ENCODE data around the gene CFTR. TPM values are rescaled to one million over a fixed set of nuclear protein-coding genes. Genes with fewer than 3 reads are reported as not detected.
A peak's percentile ranks its signal among the peaks of the same experiment; 100 is the strongest.

CFTR gene
- total RNA-seq, 1 experiment from 2014 or later: not detected

- CTCF ChIA-PET: no interaction called here
- Histone ChIP-seq H3K79me2 (ENCODE audit: low read depth) (no peaks in the 10 kb centered on the region), H3K9me2 (ENCODE audit: insufficient read depth) (no peaks in the 10 kb centered on the region), H3K4me2 (no peak overlapping the region), H3F3A (ENCODE audit: insufficient read depth, low read depth) (no peaks in the 10 kb centered on the region), H3K4me1 (replicated peaks; ENCODE audit: insufficient read depth) (no peaks in the 10 kb centered on the region), H3K9me3 (ENCODE audit: insufficient read depth, low read depth) (no peaks in the 10 kb centered on the region), H2AFZ (no peak overlapping the region), H3K36me3 (ENCODE audit: low read depth) (no peaks in the 10 kb centered on the region), H4K20me1 (ENCODE audit: insufficient read depth) (no peaks in the 10 kb centered on the region), H3K27me3 (ENCODE audit: insufficient read depth, low read depth) (no peaks in the 10 kb centered on the region), H3K4me3 (no peak overlapping the region), H3K27ac (no peak overlapping the region)
- intact Hi-C loops (cut with micrococcal nuclease; ENCODE audit: unreplicated experiment): no loop called here
- DNase-seq: no peak
- TF ChIP-seq CTCF (conservative IDR thresholded peaks at IDR 0.05): no peak
- no peak for TF ChIP-seq EZH2 (IDR thresholded peaks at IDR 0.05; ENCODE audit: low read depth)
- BruUV-seq (replicated peaks): no TSS peak
- POLR2A ChIA-PET (ENCODE audit: unreplicated experiment): no interaction called here
Observed at GRCh38 chr7:117698018-117698417, 218.2 kb downstream of the CFTR start.

- no peak overlapping the region for H3K27ac ChIP-seq
- BruUV-seq (replicated peaks): no TSS peak
- ChIA-PET CTCF (no interaction called here), POLR2A (ENCODE audit: unreplicated experiment) (no interaction called here)
- no peak overlapping the region for H3K4me2 ChIP-seq
- H2AFZ ChIP-seq: no peak overlapping the region
- intact Hi-C loops (cut with micrococcal nuclease; ENCODE audit: unreplicated experiment): no loop called here
- H3F3A ChIP-seq (ENCODE audit: insufficient read depth, low read depth): no peaks in the 10 kb centered on the region
- no peak overlapping the region for H3K4me3 ChIP-seq
- H3K36me3 ChIP-seq (ENCODE audit: low read depth): no peaks in the 10 kb centered on the region
- H3K9me2 ChIP-seq (ENCODE audit: insufficient read depth): no peaks in the 10 kb centered on the region
- H4K20me1 ChIP-seq (ENCODE audit: insufficient read depth): no peaks in the 10 kb centered on the region
- TF ChIP-seq EZH2 (IDR thresholded peaks at IDR 0.05; ENCODE audit: low read depth): no peak
- TF ChIP-seq CTCF (conservative IDR thresholded peaks at IDR 0.05): no peak
- no peaks in the 10 kb centered on the region for H3K9me3 ChIP-seq (ENCODE audit: insufficient read depth, low read depth)
- H3K79me2 ChIP-seq (ENCODE audit: low read depth): no peaks in the 10 kb centered on the region
- DNase-seq: peak in 1 of 2 experiments; percentile 36
- no peaks in the 10 kb centered on the region for H3K27me3 ChIP-seq (ENCODE audit: insufficient read depth, low read depth)
- H3K4me1 ChIP-seq (replicated peaks; ENCODE audit: insufficient read depth): no peaks in the 10 kb centered on the region; the same call in 1 of the 2 replicates
Observed at GRCh38 chr7:117704063-117704462, 224.2 kb downstream of the CFTR start.

GRCh38 chr7:117705630-117706029 is 225.8 kb downstream of the CFTR start:
- Histone ChIP-seq H3K36me3 (ENCODE audit: low read depth) (no peaks in the 10 kb centered on the region), H3K4me2 (no peak overlapping the region), H3K9me2 (ENCODE audit: insufficient read depth) (no peaks in the 10 kb centered on the region), H3K79me2 (ENCODE audit: low read depth) (no peaks in the 10 kb centered on the region), H3K27me3 (ENCODE audit: insufficient read depth, low read depth) (no peaks in the 10 kb centered on the region), H3K27ac (no peak overlapping the region), H3K9me3 (ENCODE audit: insufficient read depth, low read depth) (no peaks in the 10 kb centered on the region), H3K4me3 (no peak overlapping the region), H3F3A (ENCODE audit: insufficient read depth, low read depth) (no peaks in the 10 kb centered on the region), H3K4me1 (replicated peaks; ENCODE audit: insufficient read depth) (no peaks in the 10 kb centered on the region; the same call in 1 of the 2 replicates), H2AFZ (no peak overlapping the region), H4K20me1 (ENCODE audit: insufficient read depth) (no peaks in the 10 kb centered on the region)
- no peak for TF ChIP-seq CTCF (conservative IDR thresholded peaks at IDR 0.05)
- TF ChIP-seq EZH2 (IDR thresholded peaks at IDR 0.05; ENCODE audit: low read depth): no peak
- ChIA-PET CTCF (no interaction called here), POLR2A (ENCODE audit: unreplicated experiment) (no interaction called here)
- no TSS peak for BruUV-seq (replicated peaks)
- intact Hi-C loops (cut with micrococcal nuclease; ENCODE audit: unreplicated experiment): no loop called here
- DNase-seq: no peak

All from PC-9 (cell line).